GM23248 (cell line): Measurements from ENCODE around the gene PRPH2.

Source experiments
- EZH2 ChIP-seq: fragments of 200-600 bp; sonication (generic); IDR thresholded peaks from 2 replicates; pipeline ENCODE4 v1.6.1; 2018; ENCODE audit warnings: antibody characterized with exemption, mild to moderate bottlenecking; ENCODE audit not compliant: insufficient read depth, poor library complexity, severe bottlenecking
- EZH2phosphoT487 ChIP-seq: fragments of 200-600 bp; sonication (generic); IDR thresholded peaks from 2 replicates; pipeline ENCODE4 v1.6.1; 2018; ENCODE audit warnings: antibody characterized with exemption, moderate library complexity, mild to moderate bottlenecking, low read depth; ENCODE audit not compliant: insufficient read depth

GRCh38 chr6:42698217-42698616, 24.2 kb downstream of the PRPH2 start:
- TF ChIP-seq EZH2phosphoT487, result no peak
- TF ChIP-seq EZH2, result no peak
